Nephron progenitor cell (in vitro differentiated cells): ENCODE results near the gene FPR3.

Source experiments
- DNase-seq: peaks from one replicate; pipeline ENCODE4 v3.0.0; 2021
- H3K27ac Mint-ChIP-seq: 2 replicates; pipeline ENCODE4 v1.8.0; 2021; ENCODE audit warnings: mild to moderate bottlenecking, moderate library complexity, mixed read lengths
- H3K27me3 Mint-ChIP-seq: 2 replicates; pipeline ENCODE4 v1.8.0; 2021; ENCODE audit warnings: mild to moderate bottlenecking, low read depth, mixed read lengths; ENCODE audit not compliant: poor library complexity
- H3K36me3 Mint-ChIP-seq: 2 replicates; pipeline ENCODE4 v1.8.0; 2021; ENCODE audit warnings: low read depth, mixed read lengths
- H3K4me1 Mint-ChIP-seq: 2 replicates; pipeline ENCODE4 v1.8.0; 2021; ENCODE audit warnings: mixed read lengths
- H3K4me3 Mint-ChIP-seq: 2 replicates; pipeline ENCODE4 v1.8.0; 2021; ENCODE audit warnings: mild to moderate bottlenecking, moderate library complexity, mixed read lengths
- H3K9me3 Mint-ChIP-seq: 2 replicates; pipeline ENCODE4 v1.8.0; 2021; ENCODE audit warnings: mild to moderate bottlenecking, moderate library complexity, mixed read lengths
- CTCF ChIP-seq: fragments of 200-600 bp; sonication (generic); IDR thresholded peaks from 2 replicates; pipeline ENCODE4 v1.5.0; 2021; ENCODE audit warnings: antibody characterized with exemption

The FPR3 gene

GRCh38 chr19:51822325-51822724 is 27.4 kb downstream of the FPR3 start:
- no peak for DNase-seq
- Mint-ChIP-seq H3K36me3 (no peaks in the 10 kb centered on the region), H3K4me1 (no peaks in the 10 kb centered on the region), H3K27me3 (peaks cover 5% of the 10 kb centered on the region), H3K9me3 (peaks cover 84% of the 10 kb centered on the region), H3K4me3 (no peak overlapping the region), H3K27ac (no peak overlapping the region)
- TF ChIP-seq CTCF: no peak

DNA sequence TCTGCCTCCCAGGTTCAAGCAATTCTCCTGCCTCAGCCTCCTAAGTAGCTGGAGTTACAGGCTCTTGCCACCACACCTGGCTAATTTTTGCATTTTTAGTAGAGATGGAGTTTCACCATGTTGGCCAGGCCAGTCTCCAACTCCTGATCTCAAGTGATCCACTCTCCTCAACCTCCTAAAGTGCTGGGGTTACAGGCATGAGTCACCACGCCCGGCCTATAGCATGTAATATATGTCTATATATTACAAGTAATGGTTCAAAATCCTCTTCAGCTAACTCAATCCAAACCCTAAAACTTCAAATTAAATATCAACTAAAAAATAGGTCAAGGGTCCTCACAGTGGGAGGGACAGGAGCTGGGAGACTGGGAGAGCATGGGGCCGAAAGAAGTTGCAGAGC is 28.0 kb downstream of the FPR3 start:
- H3K27ac Mint-ChIP-seq: no peak overlapping the region
- no peak for TF ChIP-seq CTCF
- no peak overlapping the region for H3K4me3 Mint-ChIP-seq
- no peaks in the 10 kb centered on the region for H3K4me1 Mint-ChIP-seq
- peaks cover 5% of the 10 kb centered on the region for H3K27me3 Mint-ChIP-seq
- no peaks in the 10 kb centered on the region for H3K36me3 Mint-ChIP-seq
- H3K9me3 Mint-ChIP-seq: peaks cover 85% of the 10 kb centered on the region
- DNase-seq: no peak

DNA sequence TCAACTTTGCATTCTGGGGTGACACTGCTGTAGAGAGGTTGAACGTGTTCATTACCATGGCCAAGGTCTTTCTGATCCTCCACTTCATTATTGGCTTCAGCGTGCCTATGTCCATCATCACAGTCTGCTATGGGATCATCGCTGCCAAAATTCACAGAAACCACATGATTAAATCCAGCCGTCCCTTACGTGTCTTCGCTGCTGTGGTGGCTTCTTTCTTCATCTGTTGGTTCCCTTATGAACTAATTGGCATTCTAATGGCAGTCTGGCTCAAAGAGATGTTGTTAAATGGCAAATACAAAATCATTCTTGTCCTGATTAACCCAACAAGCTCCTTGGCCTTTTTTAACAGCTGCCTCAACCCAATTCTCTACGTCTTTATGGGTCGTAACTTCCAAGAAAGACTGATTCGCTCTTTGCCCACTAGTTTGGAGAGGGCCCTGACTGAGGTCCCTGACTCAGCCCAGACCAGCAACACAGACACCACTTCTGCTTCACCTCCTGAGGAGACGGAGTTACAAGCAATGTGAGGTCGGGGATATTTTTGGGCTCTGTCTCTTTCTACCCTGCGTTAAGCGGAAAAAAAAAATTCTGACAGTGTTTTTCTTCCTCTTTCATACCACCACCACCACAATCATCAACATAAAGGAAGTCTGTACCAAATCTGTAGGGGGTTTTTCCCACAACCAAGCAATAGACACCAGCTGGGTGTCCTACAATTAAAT is 29.5 kb downstream of the FPR3 start:
- no peaks in the 10 kb centered on the region for H3K36me3 Mint-ChIP-seq
- H3K4me1 Mint-ChIP-seq: no peaks in the 10 kb centered on the region
- DNase-seq: no peak
- H3K4me3 Mint-ChIP-seq: no peak overlapping the region
- H3K9me3 Mint-ChIP-seq: peaks cover 92% of the 10 kb centered on the region
- H3K27ac Mint-ChIP-seq: no peak overlapping the region
- H3K27me3 Mint-ChIP-seq: peaks cover 5% of the 10 kb centered on the region
- no peak for TF ChIP-seq CTCF

DNA sequence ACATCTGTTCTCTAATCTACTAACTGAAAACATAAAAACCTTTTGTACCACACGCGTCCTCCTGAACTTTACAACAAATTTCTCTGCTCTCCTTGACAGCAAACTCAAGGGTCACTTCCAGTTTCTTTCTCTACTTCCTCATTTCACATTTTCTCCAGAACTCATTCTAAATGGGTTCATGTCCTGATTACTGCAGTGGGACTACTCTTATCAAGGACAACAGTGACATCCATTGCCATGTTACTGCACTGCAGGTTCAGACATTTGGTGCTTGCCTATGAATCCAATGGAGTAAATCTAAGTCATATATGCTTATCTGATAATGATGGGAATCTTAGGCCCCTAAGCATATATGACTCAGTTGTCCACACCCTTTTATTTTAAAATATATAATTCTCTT is 35.3 kb downstream of the FPR3 start:
- Mint-ChIP-seq H3K4me3 (no peak overlapping the region), H3K27ac (no peak overlapping the region), H3K36me3 (no peaks in the 10 kb centered on the region), H3K4me1 (no peaks in the 10 kb centered on the region), H3K9me3 (peaks cover 78% of the 10 kb centered on the region), H3K27me3 (no peaks in the 10 kb centered on the region)
- no peak for DNase-seq
- TF ChIP-seq CTCF: no peak

DNA sequence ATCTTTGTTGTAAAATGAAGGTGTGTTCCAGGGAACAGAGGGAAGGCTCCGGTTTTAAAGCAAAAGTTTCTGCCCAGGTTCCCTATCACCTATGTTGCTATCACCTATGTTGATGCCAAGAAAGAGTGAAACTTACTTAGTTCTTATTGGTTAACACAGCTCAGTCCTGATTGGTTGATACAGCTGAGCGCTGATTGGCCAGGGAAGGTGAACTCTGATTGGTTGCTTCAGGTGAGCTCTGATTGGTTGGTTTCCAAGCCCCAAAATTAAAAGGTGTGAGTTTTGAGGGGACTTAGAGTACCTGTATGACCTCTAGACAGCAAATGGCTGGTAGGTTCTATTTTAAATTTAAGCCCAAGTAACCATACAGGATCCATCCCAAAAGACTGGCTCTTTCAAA is 42.2 kb downstream of the FPR3 start:
- no peaks in the 10 kb centered on the region for H3K27me3 Mint-ChIP-seq
- H3K9me3 Mint-ChIP-seq: peaks cover 58% of the 10 kb centered on the region
- H3K27ac Mint-ChIP-seq: no peak overlapping the region
- peaks cover 11% of the 10 kb centered on the region for H3K36me3 Mint-ChIP-seq
- H3K4me1 Mint-ChIP-seq: no peaks in the 10 kb centered on the region
- no peak for DNase-seq
- H3K4me3 Mint-ChIP-seq: no peak overlapping the region
- TF ChIP-seq CTCF: no peak

- TF ChIP-seq CTCF: no peak
- H3K27me3 Mint-ChIP-seq: no peaks in the 10 kb centered on the region
- peaks cover 83% of the 10 kb centered on the region for H3K36me3 Mint-ChIP-seq
- H3K4me1 Mint-ChIP-seq: no peaks in the 10 kb centered on the region
- peaks cover 99% of the 10 kb centered on the region for H3K9me3 Mint-ChIP-seq
- no peak overlapping the region for H3K27ac Mint-ChIP-seq
- no peak for DNase-seq
- H3K4me3 Mint-ChIP-seq: no peak overlapping the region
Measured at GRCh38 chr19:51861870-51862622, 67.1 kb downstream of the FPR3 start.
